ENCODE measurements around the gene ZNF33B. TPM values are rescaled to one million over a fixed set of nuclear protein-coding genes. Genes with fewer than 3 reads are reported as not detected.
A peak's percentile ranks its signal among the peaks of the same experiment; 100 is the strongest.
"Not testable (repeated sequence)": the region's sequence is repeated elsewhere in the genome, so short reads cannot be mapped to it uniquely, and the experiment has no call there.

The ZNF33B gene
- total RNA-seq, 1 experiment from 2014 or later: 4.2 TPM

DNA sequence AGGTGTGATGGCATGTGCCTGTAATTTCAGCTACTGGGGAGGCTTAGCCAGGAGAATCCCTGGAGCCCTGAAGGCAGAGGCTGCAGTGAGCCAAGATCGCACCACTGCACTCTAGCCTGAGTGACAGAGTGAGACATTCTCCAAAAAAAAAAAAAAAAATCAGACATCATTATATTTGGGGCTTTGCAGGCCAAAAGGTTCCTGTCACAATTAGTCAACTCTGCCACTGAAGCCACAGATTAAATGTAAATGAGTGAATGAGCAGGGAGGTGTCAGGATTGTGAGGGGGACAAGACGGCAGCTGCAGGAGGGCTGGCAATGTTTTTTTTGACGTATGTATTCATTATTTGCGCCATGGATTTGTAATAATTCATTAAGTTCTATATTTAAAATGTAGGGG lies 3.3 kb downstream of the ZNF33B start:
- H3K4me3 ChIP-seq: no peak overlapping the region
- DNase-seq: no peak
- no peaks in the 10 kb centered on the region for H3K9me3 ChIP-seq
- peaks cover 3% of the 10 kb centered on the region; the same call in 1 of the 2 replicates for H3K36me3 ChIP-seq
- no peaks in the 10 kb centered on the region for H3K27me3 ChIP-seq

DNA sequence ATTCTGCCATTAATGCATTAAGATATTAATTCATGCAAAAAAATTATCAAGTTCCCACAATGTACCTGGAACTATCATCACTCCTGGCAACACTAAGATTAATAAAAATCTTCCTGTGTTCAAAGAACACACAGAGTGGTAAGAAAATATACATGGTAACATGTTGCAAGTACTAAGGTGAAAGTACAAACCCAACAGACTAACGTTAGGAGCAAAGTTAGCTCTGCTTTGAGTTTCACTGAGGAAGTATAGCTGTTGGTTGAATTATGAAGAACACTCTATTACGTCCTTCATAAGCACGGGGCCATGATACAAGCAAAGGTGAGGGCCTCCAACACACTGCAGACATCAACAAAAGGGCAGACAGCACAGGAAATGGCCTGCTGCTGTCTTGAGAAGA lies 5.8 kb downstream of the ZNF33B start:
- Histone ChIP-seq H3K27me3 (no peaks in the 10 kb centered on the region), H3K36me3 (peaks cover 8% of the 10 kb centered on the region; the same call in 1 of the 2 replicates), H3K9me3 (no peaks in the 10 kb centered on the region), H3K4me3 (no peak overlapping the region)
- DNase-seq: no peak

- peaks cover 8% of the 10 kb centered on the region; the same call in 1 of the 2 replicates for H3K36me3 ChIP-seq
- H3K27me3 ChIP-seq: no peaks in the 10 kb centered on the region
- no peak for DNase-seq
- H3K9me3 ChIP-seq: no peaks in the 10 kb centered on the region
- no peak overlapping the region for H3K4me3 ChIP-seq
These were observed 7.7 kb downstream of the ZNF33B start for GRCh38 chr10:42630537-42631134.

GRCh38 chr10:42623929-42624328 lies 14.4 kb downstream of the ZNF33B start:
- Histone ChIP-seq H3K4me3 (no peak overlapping the region), H3K27me3 (no peaks in the 10 kb centered on the region), H3K9me3 (no peaks in the 10 kb centered on the region), H3K36me3 (no peaks in the 10 kb centered on the region; the same call in 1 of the 2 replicates)
- no peak for DNase-seq

GRCh38 chr10:42618424-42618823 lies 19.9 kb downstream of the ZNF33B start:
- H3K36me3 ChIP-seq: no peaks in the 10 kb centered on the region; the same call in 1 of the 2 replicates
- no peak for DNase-seq
- H3K9me3 ChIP-seq: no peaks in the 10 kb centered on the region
- H3K27me3 ChIP-seq: no peaks in the 10 kb centered on the region
- no peak overlapping the region for H3K4me3 ChIP-seq

DNA sequence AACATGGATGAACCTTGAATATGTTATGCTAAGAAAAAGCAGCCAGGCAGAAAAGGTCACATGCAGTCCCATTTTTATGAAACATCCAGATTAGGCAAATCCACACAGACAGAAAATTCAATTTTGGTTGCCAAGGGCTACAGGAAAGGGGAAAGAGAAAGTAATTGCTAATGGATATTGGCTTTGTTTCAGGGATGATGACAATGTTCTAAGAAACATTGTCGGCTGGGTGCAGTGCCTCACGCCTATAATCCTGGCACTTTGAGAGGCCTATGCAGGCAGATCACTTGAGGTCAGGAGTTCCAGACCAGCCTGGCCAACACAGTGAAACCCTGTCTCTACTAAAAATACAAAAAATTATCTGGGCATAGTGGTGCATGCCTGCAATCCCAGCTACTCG lies 23.0 kb downstream of the ZNF33B start:
- Histone ChIP-seq H3K27me3 (no peaks in the 10 kb centered on the region), H3K9me3 (no peaks in the 10 kb centered on the region), H3K4me3 (no peak overlapping the region), H3K36me3 (no peaks in the 10 kb centered on the region; the same call in 1 of the 2 replicates)
- no peak for DNase-seq

- no peak for DNase-seq
- Histone ChIP-seq H3K36me3 (no peaks in the 10 kb centered on the region; the same call in 1 of the 2 replicates), H3K4me3 (no peak overlapping the region), H3K9me3 (no peaks in the 10 kb centered on the region), H3K27me3 (no peaks in the 10 kb centered on the region)
These were observed 28.5 kb downstream of the ZNF33B start for GRCh38 chr10:42609872-42610271.

GRCh38 chr10:42598249-42598873 lies 40.0 kb downstream of the ZNF33B start:
- H3K36me3 ChIP-seq: peaks cover 9% of the 10 kb centered on the region

GRCh38 chr10:42596196-42596595 lies 42.2 kb downstream of the ZNF33B start:
- DNase-seq: no peak
- H3K36me3 ChIP-seq: peaks cover 21% of the 10 kb centered on the region
- H3K4me3 ChIP-seq: no peak overlapping the region
- H3K9me3 ChIP-seq: peaks cover 16% of the 10 kb centered on the region
- no peaks in the 10 kb centered on the region for H3K27me3 ChIP-seq

More at GRCh38 chr10:42598249-42598873, 40.0 kb downstream of the ZNF33B start:
- no peak for DNase-seq
- H3K4me3 ChIP-seq: no peak overlapping the region
- H3K9me3 ChIP-seq: peaks cover 7% of the 10 kb centered on the region
- no peaks in the 10 kb centered on the region for H3K27me3 ChIP-seq

- no peak for DNase-seq
- peaks cover 16% of the 10 kb centered on the region for H3K9me3 ChIP-seq
- no peaks in the 10 kb centered on the region for H3K27me3 ChIP-seq
- H3K4me3 ChIP-seq: no peak overlapping the region
- H3K36me3 ChIP-seq: peaks cover 21% of the 10 kb centered on the region
These were observed 44.1 kb downstream of the ZNF33B start for GRCh38 chr10:42594246-42594650.

DNA sequence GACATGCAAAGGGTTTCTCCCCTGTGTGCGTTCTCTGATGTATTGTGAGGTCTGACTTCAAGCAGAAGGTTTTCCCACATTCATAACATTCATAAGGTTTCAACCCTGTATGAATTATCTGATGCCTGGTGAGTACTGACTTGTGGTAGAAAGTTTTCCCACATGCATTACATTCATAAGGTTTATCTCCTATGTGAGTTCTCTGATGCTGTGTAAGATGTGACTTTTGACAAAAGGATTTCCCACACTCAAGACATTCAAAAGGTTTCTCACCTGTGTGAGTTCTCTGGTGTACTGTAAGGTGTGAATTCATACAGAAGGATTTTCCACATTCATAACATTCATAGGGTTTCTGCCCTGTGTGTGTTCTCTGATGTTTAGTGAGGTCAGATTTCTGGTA lies 45.1 kb downstream of the ZNF33B start:
- no peak for DNase-seq
- no peak overlapping the region for H3K4me3 ChIP-seq
- peaks cover 16% of the 10 kb centered on the region for H3K9me3 ChIP-seq
- peaks cover 21% of the 10 kb centered on the region for H3K36me3 ChIP-seq
- no peaks in the 10 kb centered on the region for H3K27me3 ChIP-seq

- no peak for DNase-seq
- no peaks in the 10 kb centered on the region for H3K36me3 ChIP-seq
- no peaks in the 10 kb centered on the region for H3K9me3 ChIP-seq
- no peaks in the 10 kb centered on the region for H3K27me3 ChIP-seq
- H3K4me3 ChIP-seq: no peak overlapping the region
These were observed 54.5 kb downstream of the ZNF33B start for GRCh38 chr10:42583828-42584227.

GRCh38 chr10:42578019-42578418 lies 60.4 kb downstream of the ZNF33B start:
- no peaks in the 10 kb centered on the region for H3K36me3 ChIP-seq
- no peaks in the 10 kb centered on the region for H3K27me3 ChIP-seq
- H3K4me3 ChIP-seq: no peak overlapping the region
- no peaks in the 10 kb centered on the region for H3K9me3 ChIP-seq
- no peak for DNase-seq

DNA sequence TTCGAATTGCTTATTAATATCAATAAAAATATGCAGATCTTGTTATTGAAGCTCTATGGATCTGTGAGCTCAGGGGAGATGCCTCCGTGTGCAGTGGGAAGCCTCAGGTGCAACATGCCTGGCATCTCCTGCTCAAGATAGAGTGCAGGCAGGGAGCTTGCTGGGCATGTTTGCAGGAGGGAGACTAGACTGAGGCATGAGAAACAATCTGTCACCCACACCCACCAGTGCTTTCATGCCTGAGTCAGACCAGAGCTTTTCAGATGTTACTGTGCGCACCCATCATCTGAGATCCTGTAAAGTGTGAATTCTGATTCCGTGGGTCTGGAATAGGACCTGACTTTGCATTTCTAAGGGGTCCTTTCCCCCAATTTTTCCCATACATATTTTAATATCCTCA lies 62.0 kb downstream of the ZNF33B start:
- no peaks in the 10 kb centered on the region for H3K9me3 ChIP-seq
- H3K36me3 ChIP-seq: no peaks in the 10 kb centered on the region
- H3K27me3 ChIP-seq: no peaks in the 10 kb centered on the region
- H3K4me3 ChIP-seq: no peak overlapping the region
- DNase-seq: no peak

GRCh38 chr10:42574336-42574735 lies 64.0 kb downstream of the ZNF33B start:
- H3K9me3 ChIP-seq: no peaks in the 10 kb centered on the region
- DNase-seq: no peak
- H3K36me3 ChIP-seq: no peaks in the 10 kb centered on the region
- H3K4me3 ChIP-seq: no peak overlapping the region
- H3K27me3 ChIP-seq: no peaks in the 10 kb centered on the region

DNA sequence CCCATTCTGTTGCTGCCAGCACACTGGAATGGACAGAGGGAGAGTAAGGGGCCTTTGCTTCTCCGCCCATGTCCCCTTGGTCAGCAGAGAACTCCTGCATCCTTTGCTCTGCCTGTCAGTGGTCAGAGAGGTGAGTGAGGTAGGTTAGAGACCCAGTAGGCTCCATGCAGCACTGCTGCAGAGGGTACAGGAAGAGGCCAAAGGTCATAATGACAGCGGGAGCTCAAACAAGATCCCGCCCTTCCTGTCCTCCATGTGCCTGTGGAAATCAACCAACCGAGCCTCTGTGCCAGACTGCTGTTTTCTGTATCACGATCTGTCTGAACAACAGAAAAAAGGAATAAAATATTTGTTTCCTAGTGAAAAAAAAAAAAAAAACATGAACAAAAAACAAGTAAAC lies 81.4 kb downstream of the ZNF33B start:
- Histone ChIP-seq H3K27me3 (no peaks in the 10 kb centered on the region), H3K9me3 (no peaks in the 10 kb centered on the region), H3K4me3 (no peak overlapping the region), H3K36me3 (no peaks in the 10 kb centered on the region)
- DNase-seq: no peak

- not testable (repeated sequence) for H3K27me3 ChIP-seq, H3K9me3 ChIP-seq, DNase-seq, H3K36me3 ChIP-seq
- H3K4me3 ChIP-seq: peak overlapping the region; percentile 96
These were observed 84.8 kb downstream of the ZNF33B start for GRCh38 chr10:42553576-42553975.

DNA sequence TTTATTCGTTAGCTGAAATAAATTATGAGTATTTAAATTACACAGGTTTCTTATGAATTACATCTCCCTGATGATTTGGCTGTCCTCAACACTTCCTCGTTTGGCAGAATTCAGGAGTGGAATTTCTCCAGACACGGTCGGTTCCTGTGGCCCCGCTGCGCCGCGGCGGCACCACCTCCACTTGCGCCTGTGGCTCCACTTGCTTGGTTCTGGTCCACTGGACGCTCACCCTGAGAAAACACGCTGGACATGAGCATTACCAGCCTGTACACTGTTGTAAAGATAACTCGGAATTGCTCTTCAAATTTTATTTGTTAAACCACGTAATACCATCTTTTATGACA lies 85.3 kb downstream of the ZNF33B start:
- peak overlapping the region; percentile 96 for H3K4me3 ChIP-seq
- H3K27me3 ChIP-seq: no peaks in the 10 kb centered on the region
- H3K9me3 ChIP-seq: no peaks in the 10 kb centered on the region
- H3K36me3 ChIP-seq: peaks cover 6% of the 10 kb centered on the region; the same call in 1 of the 2 replicates
- no peak for DNase-seq
